Cardiac atrium fibroblast (primary cell): ENCODE measurements around the gene MCOLN3. TPM values are rescaled to one million over a fixed set of nuclear protein-coding genes. Genes with fewer than 3 reads are reported as not detected.

Source experiments
- total RNA-seq: library from RNA; depleted of rRNA; stranded (reverse); fragments of >200 nt; gene quantifications from 2 replicates; pipeline ENCODE4 v1.2.3, GENCODE V29; 2015

The MCOLN3 gene, protein sequence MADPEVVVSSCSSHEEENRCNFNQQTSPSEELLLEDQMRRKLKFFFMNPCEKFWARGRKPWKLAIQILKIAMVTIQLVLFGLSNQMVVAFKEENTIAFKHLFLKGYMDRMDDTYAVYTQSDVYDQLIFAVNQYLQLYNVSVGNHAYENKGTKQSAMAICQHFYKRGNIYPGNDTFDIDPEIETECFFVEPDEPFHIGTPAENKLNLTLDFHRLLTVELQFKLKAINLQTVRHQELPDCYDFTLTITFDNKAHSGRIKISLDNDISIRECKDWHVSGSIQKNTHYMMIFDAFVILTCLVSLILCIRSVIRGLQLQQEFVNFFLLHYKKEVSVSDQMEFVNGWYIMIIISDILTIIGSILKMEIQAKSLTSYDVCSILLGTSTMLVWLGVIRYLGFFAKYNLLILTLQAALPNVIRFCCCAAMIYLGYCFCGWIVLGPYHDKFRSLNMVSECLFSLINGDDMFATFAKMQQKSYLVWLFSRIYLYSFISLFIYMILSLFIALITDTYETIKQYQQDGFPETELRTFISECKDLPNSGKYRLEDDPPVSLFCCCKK
- not detected in 2 replicates for total RNA-seq

GRCh38 chr1:85048296-85049064 lies at the start of gene MCOLN3:
Gene MCOLN3 (minus strand): TSS chr1:85048500. CDS start chr1:85045360, 3,140 bp downstream.

DNA sequence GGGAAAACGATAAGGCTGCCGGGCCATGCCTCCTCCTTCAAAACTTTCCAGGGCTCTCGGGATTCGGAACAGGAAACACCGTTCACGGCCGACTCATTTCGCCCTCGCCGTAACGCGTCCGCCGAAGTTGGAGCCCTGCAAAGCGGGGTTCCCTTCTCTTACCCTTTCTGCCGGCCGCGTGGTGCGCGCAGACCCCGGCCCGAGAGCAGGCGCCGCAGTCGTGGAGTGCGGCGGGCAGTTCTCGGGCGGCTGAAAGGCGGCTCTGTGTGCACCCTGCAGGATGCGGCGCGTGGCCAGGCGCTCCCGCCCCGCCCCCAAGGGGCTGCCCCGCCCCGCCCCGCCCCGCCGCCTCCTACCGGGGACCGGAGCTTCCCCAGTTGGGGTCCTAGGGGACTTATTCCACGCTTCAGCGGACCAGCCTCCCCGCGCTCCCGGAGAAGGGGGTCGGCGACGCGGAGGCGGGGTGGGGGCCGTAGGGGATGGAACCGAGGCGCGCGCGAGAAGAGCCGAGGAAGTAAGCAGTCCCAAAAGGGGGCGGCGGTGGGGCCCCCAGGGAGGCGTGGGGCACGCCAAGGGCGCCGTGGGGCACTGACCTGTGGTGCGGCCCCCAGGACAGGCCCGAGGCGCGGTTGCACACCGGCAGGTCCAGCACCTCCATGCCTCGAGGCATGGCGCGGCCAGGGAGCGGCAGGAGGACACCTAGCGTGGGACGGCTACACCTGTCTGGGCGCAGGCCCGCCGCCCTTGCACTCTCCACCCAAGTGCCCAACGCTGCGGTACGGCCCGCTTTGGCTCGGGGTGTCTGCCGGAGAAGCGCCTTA lies 51.2 kb downstream of the MCOLN3 start, which contains the start of gene MCOLN2:
TSS of gene MCOLN2 (minus strand) at position 268 of the 821 bp plus-strand sequence. CDS start at position 27, 241 bp downstream.

Other genes starting within 250 kb of the MCOLN3 start
- gene LPAR3, start 155.3 kb downstream of the MCOLN3 start, total RNA-seq: 1.3 TPM in 1 of 2 replicates, not detected in the other
- gene MCOLN2, start 51.4 kb downstream of the MCOLN3 start, total RNA-seq: 0.81 and 1.8 TPM in 2 replicates
- 1.1 and 1.3 TPM in 2 replicates for gene SYDE2, start 152.5 kb upstream of the MCOLN3 start, total RNA-seq
- gene C1orf52, start 211.2 kb upstream of the MCOLN3 start, total RNA-seq: 13.0 and 17.8 TPM in 2 replicates
- gene BCL10, start 228.1 kb upstream of the MCOLN3 start, total RNA-seq: 20.9 and 23.1 TPM in 2 replicates